WTC11 (cell line): ENCODE measurements around the gene FGD3.

Source experiments
- MAX ChIP-seq: sonication (generic); formaldehyde crosslinking; IDR thresholded peaks from 2 replicates; pipeline ENCODE4 v1.8.0; 2022; ENCODE audit warnings: mild to moderate bottlenecking, missing genetic modification reagents
- TEAD1 ChIP-seq: sonication (generic); formaldehyde crosslinking; IDR thresholded peaks from 2 replicates; pipeline ENCODE4 v1.8.0; 2022; ENCODE audit warnings: mild to moderate bottlenecking, missing genetic modification reagents

GRCh38 chr9:92947268-92948037 lies at the start of gene FGD3:
- TF ChIP-seq TEAD1 (CRISPR knock-in tag) (no peak), MAX (no peak)
